NCI-H82 treated with DMSO at 0.1 percent for 48 hours (cell line): ENCODE measurements around the gene GPER1.
"Not testable (repeated sequence)": the region's sequence is repeated elsewhere in the genome, so short reads cannot be mapped to it uniquely, and the experiment has no call there.

Source experiments
- DNase-seq: peaks from one replicate; lab custom pipeline; 2025; ENCODE audit not compliant: unreplicated experiment; lab: John Stamatoyannopoulos, UW

GPER1 gene

GRCh38 chr7:1116383-1117008 lies 28.6 kb downstream of the GPER1 start:
- DNase-seq, result not testable (repeated sequence)

GRCh38 chr7:1117321-1117928 lies 29.5 kb downstream of the GPER1 start:
- DNase-seq, result no peak

GRCh38 chr7:1119201-1119600 lies 31.3 kb downstream of the GPER1 start:
- no peak for DNase-seq

DNA sequence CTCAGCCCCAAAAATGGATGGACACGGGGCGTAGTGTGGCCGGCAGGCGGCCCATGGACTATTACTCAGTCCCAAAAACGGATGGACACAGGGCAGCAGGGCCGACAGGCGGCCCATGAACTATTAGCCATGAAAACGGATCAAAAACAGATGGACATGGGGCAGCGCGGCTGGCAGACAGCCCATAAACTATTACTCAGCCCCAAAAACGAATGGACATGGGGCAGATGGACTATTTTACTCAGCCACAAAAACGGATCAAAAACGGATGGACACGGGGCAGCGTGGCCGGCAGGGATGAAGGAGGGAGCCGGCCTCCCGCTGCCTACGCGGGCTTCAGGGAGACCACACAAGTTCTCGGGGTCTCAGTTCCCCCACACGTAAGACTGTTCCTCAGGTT lies 32.9 kb downstream of the GPER1 start:
- no peak for DNase-seq

DNA sequence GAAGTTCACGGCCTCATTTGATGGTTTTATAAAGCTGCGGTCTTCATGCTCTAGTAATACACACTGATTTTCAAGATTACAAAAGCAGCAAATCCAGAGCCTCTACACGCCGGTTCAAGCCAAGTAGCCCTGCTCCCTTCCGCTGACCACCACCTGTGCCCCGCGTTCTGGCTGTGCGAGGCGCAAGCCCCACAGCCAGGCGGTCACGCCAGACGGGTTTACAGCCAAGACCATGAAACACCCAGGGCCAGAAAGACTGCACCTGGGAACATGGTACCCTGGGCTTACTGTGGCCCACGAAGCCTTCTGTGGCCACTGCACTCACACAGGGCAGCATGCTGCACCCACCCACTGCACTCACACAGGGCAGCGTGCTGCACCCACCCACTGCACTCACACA lies 33.6 kb downstream of the GPER1 start:
- DNase-seq, result no peak

GRCh38 chr7:1121886-1122831 lies 34.2 kb downstream of the GPER1 start:
- no peak for DNase-seq

GRCh38 chr7:1122832-1123501 lies 35.1 kb downstream of the GPER1 start:
- DNase-seq, result no peak

DNA sequence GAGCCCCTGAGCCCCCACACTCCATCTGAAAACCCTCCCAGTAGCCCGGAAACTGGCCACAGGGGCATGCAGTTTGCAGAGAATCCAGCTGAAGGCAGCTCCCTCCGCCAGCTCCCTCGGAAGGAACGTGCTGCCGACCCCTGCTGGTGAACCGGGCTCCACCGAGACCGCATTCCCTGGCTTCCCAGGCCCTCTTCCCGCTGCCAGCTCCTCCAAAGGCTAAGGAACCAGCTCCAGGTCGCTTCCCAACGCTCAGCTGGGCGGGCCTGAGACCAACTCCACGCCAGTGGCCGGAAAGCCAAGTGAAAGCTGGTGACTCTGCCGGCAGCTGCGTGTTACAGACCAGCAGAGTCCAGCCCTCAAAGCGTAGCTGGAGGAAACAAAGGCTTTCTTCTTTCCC lies 35.8 kb downstream of the GPER1 start:
- DNase-seq, result no peak

GRCh38 chr7:1124164-1124563 lies 36.3 kb downstream of the GPER1 start:
- no peak for DNase-seq

- DNase-seq, result no peak
Measured at GRCh38 chr7:1124816-1125602, 37.1 kb downstream of the GPER1 start.

DNA sequence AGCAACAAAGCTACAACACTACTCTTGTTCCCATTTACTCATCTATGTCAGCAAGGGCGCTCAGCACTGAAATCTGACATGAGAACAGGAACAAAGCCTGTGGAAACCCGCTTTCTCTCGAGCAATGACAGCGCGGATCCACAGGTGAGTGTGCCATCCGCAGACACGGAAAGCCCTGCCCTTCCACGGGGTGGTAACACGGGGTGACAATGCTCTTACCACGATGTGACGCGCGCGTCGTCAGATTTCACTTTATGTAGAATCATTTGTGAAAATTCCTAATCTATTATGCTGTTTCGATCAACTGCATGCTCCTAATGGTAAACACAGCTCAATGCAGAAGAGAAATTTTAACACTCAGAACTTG lies 37.7 kb downstream of the GPER1 start:
- no peak for DNase-seq

DNA sequence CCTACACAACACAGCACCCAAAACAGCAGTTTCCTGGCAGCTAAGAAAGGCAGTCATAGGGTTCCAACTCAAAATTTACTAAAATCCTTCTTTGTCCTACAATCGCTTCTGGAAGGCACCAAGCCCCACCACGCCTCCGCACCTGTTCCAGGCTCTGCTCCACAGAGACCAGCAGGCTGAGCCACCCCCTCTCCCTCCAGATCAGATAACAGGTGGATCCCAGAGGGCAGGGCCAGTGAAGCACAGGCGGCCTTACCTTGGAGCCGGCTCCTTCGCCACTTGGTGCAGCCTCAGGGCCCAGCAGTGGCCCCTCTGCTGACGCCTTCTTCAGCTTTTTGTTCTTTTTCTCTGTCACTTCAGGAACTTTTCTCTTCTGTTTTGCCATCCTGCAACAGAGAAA lies 39.1 kb downstream of the GPER1 start:
- no peak for DNase-seq

GRCh38 chr7:1129431-1129830 lies 41.5 kb downstream of the GPER1 start:
- no peak for DNase-seq

- DNase-seq, result no peak
Measured at GRCh38 chr7:1130021-1130990, 42.4 kb downstream of the GPER1 start.

DNA sequence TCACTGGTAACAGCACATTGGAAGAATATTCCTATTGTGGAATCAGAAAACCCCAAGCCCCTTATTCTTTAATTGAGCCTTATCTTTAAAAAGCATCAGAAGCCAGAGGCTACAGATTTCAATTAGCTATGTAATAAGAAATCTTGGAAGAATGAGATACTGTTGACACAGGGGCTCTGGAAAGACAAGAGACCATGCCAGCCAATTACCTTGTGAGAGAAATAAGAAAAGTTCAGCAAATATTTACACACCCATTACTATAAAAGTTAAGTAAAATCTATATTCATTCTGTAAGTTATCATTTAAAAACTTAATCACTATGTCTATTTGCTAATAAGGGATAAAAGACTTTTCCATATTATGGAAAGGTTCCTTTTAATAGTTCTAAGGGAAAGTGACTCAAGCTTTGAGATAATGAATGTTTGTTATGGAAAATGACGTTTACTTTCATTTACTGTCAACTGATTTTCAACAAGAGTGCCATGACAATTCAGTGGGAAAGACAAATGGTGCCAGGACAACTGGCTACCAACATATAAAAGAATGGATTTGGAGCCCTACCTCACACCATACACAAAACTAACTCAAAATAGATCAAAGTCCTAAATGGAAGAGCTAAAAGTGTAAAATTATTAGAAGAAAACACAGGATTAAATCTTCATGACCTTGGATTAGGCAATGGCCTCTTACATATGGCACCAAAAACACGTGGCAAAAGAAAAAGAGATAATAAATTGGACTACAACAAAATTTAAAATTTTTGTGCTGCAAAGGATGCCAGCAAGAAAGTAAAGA lies 43.8 kb downstream of the GPER1 start:
- no peak for DNase-seq

GRCh38 chr7:1134951-1135350 lies 47.0 kb downstream of the GPER1 start:
- DNase-seq, result no peak

DNA sequence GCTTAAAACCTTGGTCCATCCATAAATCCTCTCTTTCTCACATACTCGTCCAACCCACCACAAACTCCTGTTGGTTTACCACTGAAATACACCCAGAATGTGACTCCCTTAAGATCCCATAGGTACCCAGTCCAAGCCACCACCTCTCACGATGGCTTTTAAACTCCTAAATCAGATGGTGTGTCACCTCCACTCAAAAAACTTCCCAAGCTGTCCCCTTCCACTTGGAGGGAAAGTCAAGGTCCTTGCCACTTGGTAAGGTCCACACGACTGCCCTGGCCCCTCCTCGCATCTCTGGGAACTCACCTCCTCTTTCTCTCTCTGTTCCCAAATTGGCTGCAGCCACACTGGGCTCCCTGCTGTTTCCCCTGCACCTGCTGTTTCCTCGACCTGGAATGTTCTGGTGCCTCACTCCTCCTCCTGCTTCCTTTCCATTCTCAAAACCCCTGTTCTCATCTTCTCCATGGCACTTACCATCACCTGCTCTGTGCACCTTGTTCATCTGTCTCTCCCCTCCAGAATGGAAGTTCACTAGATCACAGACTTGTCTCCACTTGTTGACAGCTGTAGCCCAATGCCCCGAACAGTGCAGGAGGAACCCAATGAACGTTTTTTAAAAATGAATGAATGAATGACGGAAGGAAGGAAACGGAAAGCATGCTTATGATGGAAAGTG lies 49.1 kb downstream of the GPER1 start:
- DNase-seq, result no peak

DNA sequence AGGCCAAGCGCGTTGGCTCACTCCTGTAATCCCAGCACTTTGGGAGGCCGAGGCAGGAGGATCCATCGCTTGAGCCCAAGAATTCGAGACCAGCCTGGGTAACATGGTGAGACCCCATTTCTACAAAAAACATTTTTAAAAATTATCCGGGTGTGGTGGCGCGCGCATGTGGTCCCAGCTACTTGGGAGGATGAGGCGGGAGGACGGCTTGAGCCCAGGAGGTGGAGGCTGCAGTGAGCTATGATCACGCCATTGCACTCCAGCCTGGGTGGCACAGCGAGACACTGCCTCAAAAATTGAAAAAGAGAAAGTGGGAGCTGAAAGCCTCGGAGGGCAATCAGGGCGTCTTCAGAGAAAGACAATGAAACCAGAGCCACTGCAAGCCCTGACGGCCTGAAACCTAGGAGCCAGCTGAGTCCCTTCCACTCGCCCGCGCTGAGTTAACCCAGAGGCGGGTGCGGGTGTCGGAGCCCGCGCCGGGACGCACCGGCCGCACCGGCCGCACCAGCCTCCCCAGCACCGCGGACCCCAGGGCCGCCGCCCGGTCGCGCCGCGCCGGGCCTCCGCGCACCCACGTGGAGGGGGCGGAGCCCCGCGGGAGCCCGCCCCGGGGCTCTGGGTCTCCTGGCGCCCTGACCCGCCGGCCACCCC lies 49.7 kb downstream of the GPER1 start:
- no peak for DNase-seq
